ENCODE results near the gene CDK3. TPM values are rescaled to one million over a fixed set of nuclear protein-coding genes. Genes with fewer than 3 reads are reported as not detected.

CDK3 gene
- polyA plus RNA-seq, 2 of the 4 experiments (the other 2 are of a cell fraction), result 5.1 to 5.5 TPM

- Histone ChIP-seq H3K4me2 (no peak overlapping the region), H3K27ac (no peak overlapping the region), H3K4me1 (no peaks in the 10 kb centered on the region), H3K9me3 (no peaks in the 10 kb centered on the region), H3K4me3 (no peak overlapping the region)
- WGBS (ENCODE audit: missing lambda C conversion rate), result 93% methylated on average over 23 of the region's 26 CpGs
- TF ChIP-seq HDAC2 (IDR thresholded peaks at IDR 0.05) (no peak), CEBPB (IDR thresholded peaks at IDR 0.05) (no peak), ESRRA (IDR thresholded peaks at IDR 0.05; ENCODE audit: borderline replicate concordance, low read length) (no peak), HOXB13 (CRISPR knock-in tag; IDR thresholded peaks at IDR 0.05; ENCODE audit: low read depth) (no peak), RAD21 (conservative IDR thresholded peaks at IDR 0.05 in 1 of 2, IDR thresholded peaks at IDR 0.05 in 1 of 2) (no peak), TP53 (CRISPR knock-in tag; IDR thresholded peaks at IDR 0.05) (no peak), EP300 (IDR thresholded peaks at IDR 0.05) (no peak), FOXS1 (CRISPR knock-in tag; IDR thresholded peaks at IDR 0.05) (no peak), GATA3 (IDR thresholded peaks at IDR 0.05; ENCODE audit: borderline replicate concordance) (no peak), BHLHE40 (IDR thresholded peaks at IDR 0.05; ENCODE audit: low read depth, low read length) (no peak), ZC3H11A (IDR thresholded peaks at IDR 0.05) (no peak)
- TF ChIP-seq, protein P1, sequence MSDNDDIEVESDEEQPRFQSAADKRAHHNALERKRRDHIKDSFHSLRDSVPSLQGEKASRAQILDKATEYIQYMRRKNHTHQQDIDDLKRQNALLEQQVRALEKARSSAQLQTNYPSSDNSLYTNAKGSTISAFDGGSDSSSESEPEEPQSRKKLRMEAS (IDR thresholded peaks at IDR 0.05), result no peak
- TF ChIP-seq, protein P2, sequence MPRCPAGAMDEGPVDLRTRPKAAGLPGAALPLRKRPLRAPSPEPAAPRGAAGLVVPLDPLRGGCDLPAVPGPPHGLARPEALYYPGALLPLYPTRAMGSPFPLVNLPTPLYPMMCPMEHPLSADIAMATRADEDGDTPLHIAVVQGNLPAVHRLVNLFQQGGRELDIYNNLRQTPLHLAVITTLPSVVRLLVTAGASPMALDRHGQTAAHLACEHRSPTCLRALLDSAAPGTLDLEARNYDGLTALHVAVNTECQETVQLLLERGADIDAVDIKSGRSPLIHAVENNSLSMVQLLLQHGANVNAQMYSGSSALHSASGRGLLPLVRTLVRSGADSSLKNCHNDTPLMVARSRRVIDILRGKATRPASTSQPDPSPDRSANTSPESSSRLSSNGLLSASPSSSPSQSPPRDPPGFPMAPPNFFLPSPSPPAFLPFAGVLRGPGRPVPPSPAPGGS (IDR thresholded peaks at IDR 0.05), result no peak
- TF ChIP-seq, protein P3, sequence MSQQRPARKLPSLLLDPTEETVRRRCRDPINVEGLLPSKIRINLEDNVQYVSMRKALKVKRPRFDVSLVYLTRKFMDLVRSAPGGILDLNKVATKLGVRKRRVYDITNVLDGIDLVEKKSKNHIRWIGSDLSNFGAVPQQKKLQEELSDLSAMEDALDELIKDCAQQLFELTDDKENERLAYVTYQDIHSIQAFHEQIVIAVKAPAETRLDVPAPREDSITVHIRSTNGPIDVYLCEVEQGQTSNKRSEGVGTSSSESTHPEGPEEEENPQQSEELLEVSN (IDR thresholded peaks at IDR 0.05; ENCODE audit: borderline replicate concordance, low read depth), result no peak
- TF ChIP-seq, protein P4, sequence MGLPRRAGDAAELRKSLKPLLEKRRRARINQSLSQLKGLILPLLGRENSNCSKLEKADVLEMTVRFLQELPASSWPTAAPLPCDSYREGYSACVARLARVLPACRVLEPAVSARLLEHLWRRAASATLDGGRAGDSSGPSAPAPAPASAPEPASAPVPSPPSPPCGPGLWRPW (IDR thresholded peaks at IDR 0.05), result no peak
- DNase-seq (ENCODE audit: low read depth in 1 of 2, low spot score in 1 of 2), result no peak
- POLR2A ChIA-PET, result no interaction called here
- no peak; a peak in 1 of 6 replicates for ATAC-seq
- CTCF ChIA-PET, result interaction anchor here (0.6 to 20.5 kb wide), 55 partner anchors 7 to 754 kb away, joined by 3 to 408 read pairs (median 6); partner anchors contain the start of genes AANAT, CDK3, EVPL and EXOC7
- FAIRE-seq, result no peak
Observed at GRCh38 chr17:76014925-76015261, 14.2 kb downstream of the CDK3 start.

DNA sequence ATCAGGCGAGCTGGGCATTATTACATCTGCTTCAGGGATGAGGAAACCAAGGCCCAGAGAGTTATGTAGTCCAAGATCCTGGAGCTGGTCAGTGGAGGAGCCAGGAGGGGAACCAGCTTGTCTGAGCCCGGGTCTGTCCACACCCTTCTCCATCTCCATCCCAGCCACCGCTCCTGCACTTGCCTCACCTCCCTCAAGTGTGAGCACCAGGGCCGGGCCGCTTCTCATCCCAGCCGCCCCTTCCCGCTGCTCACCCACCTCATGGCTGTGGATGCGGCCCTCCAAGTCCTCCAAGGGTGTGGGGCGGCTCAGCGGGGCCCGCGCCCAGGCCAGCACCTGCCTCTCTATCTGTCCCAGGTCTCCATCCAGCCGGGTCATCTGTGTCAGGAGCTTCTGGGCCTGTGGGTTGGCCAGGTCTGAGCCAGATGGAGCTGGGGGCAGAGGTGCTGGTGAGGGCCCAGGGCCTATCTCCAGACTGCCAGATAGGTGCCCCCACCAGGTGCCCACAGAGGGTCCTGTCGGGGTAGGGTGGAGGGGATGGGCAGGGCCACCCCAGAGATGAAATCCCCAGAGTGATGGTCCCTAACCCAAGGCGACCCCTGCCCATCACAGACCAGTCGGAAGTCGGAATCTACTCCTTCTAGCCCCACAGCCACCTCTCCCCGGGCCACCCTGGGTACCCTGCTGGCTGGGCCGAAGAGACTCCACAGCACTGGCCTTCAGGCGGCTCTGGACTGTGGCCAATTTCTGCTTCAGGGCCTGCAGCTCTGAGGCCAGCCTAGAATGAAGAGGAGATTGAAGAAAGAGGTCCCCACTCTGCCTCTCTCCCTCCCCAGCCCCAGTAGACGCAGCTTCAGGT, 17.1 kb downstream of the CDK3 start:
- no peak overlapping the region for H3K27ac ChIP-seq
- TF ChIP-seq KDM5A (IDR thresholded peaks at IDR 0.05), result no peak
- no peak for TF ChIP-seq MAZ (IDR thresholded peaks at IDR 0.05; ENCODE audit: borderline replicate concordance, low read depth, low read length)
- TF ChIP-seq CHD4 (IDR thresholded peaks at IDR 0.05; ENCODE audit: borderline replicate concordance), result no peak
- TF ChIP-seq BHLHE40 (IDR thresholded peaks at IDR 0.05; ENCODE audit: low read depth, low read length), result no peak
- TF ChIP-seq, protein P1 (IDR thresholded peaks at IDR 0.05), result no peak
- no peak for TF ChIP-seq GATA3 (IDR thresholded peaks at IDR 0.05; ENCODE audit: borderline replicate concordance)
- no peak for TF ChIP-seq KDM1A (IDR thresholded peaks at IDR 0.05; ENCODE audit: low read depth)
- no peak for TF ChIP-seq NFE2L2 (conservative IDR thresholded peaks at IDR 0.05; ENCODE audit: low read length)

DNA sequence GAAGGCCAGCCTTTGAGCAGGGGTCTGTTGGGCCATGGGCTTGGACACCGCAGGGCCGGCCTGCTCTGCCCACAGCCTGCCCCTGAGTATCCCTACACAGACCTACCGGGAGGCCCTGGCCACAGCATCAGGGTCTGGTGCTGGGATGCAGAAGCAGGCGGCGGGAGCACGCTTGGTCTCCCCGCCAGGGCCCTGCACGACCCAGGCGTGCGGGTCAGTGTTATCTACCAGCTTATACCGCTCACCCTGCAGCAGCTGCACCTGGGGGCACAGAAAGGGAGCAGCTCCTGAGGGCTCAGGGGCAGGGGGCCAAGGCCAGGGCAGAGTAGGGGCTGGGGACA, 17.7 kb downstream of the CDK3 start:
- Histone ChIP-seq H3K4me3 (no peak overlapping the region), H3K4me2 (no peak overlapping the region), H3K9me3 (no peaks in the 10 kb centered on the region), H3K27ac (no peak overlapping the region), H3K4me1 (no peaks in the 10 kb centered on the region)
- ChIA-PET CTCF (interaction anchor here (0.9 to 18.5 kb wide), 7 partner anchors 18 to 281 kb away, joined by 3 to 408 read pairs (median 5); partner anchors contain the start of genes CDK3, EVPL and MRPL38), POLR2A (no interaction called here)
- no peak for FAIRE-seq
- no peak for TF ChIP-seq CBX2 (IDR thresholded peaks at IDR 0.05; ENCODE audit: borderline replicate concordance, low read depth)
- no peak for TF ChIP-seq NFE2L2 (conservative IDR thresholded peaks at IDR 0.05; ENCODE audit: low read length)
- no peak for TF ChIP-seq MYC (IDR thresholded peaks at IDR 0.05; ENCODE audit: borderline replicate concordance, low read length)
- no peak for TF ChIP-seq HDAC2 (IDR thresholded peaks at IDR 0.05)
- no peak for TF ChIP-seq EP300 (IDR thresholded peaks at IDR 0.05)
- TF ChIP-seq, protein P5, sequence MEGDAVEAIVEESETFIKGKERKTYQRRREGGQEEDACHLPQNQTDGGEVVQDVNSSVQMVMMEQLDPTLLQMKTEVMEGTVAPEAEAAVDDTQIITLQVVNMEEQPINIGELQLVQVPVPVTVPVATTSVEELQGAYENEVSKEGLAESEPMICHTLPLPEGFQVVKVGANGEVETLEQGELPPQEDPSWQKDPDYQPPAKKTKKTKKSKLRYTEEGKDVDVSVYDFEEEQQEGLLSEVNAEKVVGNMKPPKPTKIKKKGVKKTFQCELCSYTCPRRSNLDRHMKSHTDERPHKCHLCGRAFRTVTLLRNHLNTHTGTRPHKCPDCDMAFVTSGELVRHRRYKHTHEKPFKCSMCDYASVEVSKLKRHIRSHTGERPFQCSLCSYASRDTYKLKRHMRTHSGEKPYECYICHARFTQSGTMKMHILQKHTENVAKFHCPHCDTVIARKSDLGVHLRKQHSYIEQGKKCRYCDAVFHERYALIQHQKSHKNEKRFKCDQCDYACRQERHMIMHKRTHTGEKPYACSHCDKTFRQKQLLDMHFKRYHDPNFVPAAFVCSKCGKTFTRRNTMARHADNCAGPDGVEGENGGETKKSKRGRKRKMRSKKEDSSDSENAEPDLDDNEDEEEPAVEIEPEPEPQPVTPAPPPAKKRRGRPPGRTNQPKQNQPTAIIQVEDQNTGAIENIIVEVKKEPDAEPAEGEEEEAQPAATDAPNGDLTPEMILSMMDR (IDR thresholded peaks at IDR 0.05), result no peak
- no peak for TF ChIP-seq POLR2A (IDR thresholded peaks at IDR 0.05; ENCODE audit: low read length)
- TF ChIP-seq RARB (CRISPR knock-in tag; IDR thresholded peaks at IDR 0.05), result no peak
- TF ChIP-seq ATOH8 (CRISPR knock-in tag; IDR thresholded peaks at IDR 0.05; ENCODE audit: low read depth), result no peak
- WGBS (ENCODE audit: missing lambda C conversion rate), result 94% methylated on average over 8 of the region's 11 CpGs
- ATAC-seq, result no peak
- no peak for DNase-seq (ENCODE audit: low read depth in 1 of 2, low spot score in 1 of 2)

More for the DNA sequence above, 17.1 kb downstream of the CDK3 start:
- POLR2A ChIA-PET, result no interaction called here
- ATAC-seq, result no peak
- H3K4me2 ChIP-seq, result no peak overlapping the region
- CTCF ChIA-PET, result interaction anchor here (0.5 to 18.5 kb wide), 9 partner anchors 18 to 1808 kb away, joined by 3 to 408 read pairs (median 5); partner anchors contain the start of genes CDK3, EVPL and MRPL38
- H3K9me3 ChIP-seq, result no peaks in the 10 kb centered on the region
- 87% methylated on average over 21 of the region's 21 CpGs for WGBS (ENCODE audit: missing lambda C conversion rate)
- DNase-seq (ENCODE audit: low read depth in 1 of 2, low spot score in 1 of 2), result no peak
- no peak for FAIRE-seq
- no peak overlapping the region for H3K4me3 ChIP-seq
- no peaks in the 10 kb centered on the region for H3K4me1 ChIP-seq

Measured in A549 (cell line).